ENCODE measurements around the gene ACACB. TPM values are rescaled to one million over a fixed set of nuclear protein-coding genes. Genes with fewer than 3 reads are reported as not detected.

ACACB gene
- total and polyA plus RNA-seq, 11 donors = 29.9 to 176 (median 119) TPM

DNA sequence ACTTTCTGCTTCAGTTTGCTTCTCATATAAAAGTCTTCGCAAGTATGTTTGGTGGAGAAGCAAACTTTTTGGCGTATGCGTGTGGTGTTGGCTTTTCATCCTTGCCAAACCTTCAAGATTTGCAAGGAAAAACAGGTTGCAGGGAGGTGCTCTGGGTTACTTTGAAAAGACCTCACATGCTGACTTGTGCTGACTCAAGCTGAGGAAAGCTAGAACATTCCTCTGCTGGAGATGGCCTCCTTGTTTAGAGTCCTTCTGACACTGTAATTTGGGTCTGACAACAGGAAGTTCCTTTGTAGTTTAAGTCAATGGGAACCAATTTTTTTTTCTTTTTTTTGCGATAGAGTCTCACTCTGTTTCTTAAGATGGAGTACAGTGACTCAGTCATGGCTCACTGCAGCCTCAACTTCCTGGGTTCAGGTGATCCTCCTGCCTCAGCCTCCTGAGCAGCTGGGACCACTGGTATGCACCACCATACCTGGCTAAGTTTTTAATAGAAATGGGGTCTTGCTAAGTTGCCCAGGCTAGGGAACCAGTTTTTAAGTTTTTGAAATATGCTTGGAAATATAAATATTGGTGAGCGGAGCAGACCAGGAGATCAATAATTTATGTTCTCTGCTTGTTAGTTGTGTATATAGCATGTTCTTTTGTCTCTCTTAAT, 2.6 kb upstream of the ACACB start:
- no peak overlapping the region for H3K4me3 ChIP-seq

GRCh38 chr12:109114644-109115043, 1.7 kb upstream of the ACACB start:
- ATAC-seq (no peak), DNase-seq (no peak)
- H3K36me3 ChIP-seq = peaks cover 0 to 9% (median 4%) of the 10 kb centered on the region in 9 donors
- H3K4me1 ChIP-seq = peaks cover 10 to 90% (median 69%) of the 10 kb centered on the region in 12 donors
- TF ChIP-seq CTCF (IDR thresholded peaks at IDR 0.05) (no peak), POLR2A (IDR thresholded peaks at IDR 0.05) (no peak)
- 72 to 79% (median 78%) methylated on average over 2 of the region's 2 CpGs for WGBS, 4 donors
- no peaks in the 10 kb centered on the region for H3K27me3 ChIP-seq
- H3K4me3 ChIP-seq = peak overlapping the region in 1 of 12 donors; percentile 3
- no peaks in the 10 kb centered on the region for H3K9me3 ChIP-seq
- H3K27ac ChIP-seq = peak overlapping the region; percentile 85 to 99 (median 93)
- intact Hi-C loops (cut with DNase I) = loop anchor here in 6 of 10 donors (5.0 to 10.0 kb wide), 4 partner anchors 38 to 270 kb away; no protein-coding TSS in a partner anchor

More for the DNA sequence above, 2.6 kb upstream of the ACACB start:
- Histone ChIP-seq H3K27ac (peak overlapping the region in 11 of 12 donors; percentile 85 to 99 (median 93)), H3K4me1 (peaks cover 10 to 82% (median 61%) of the 10 kb centered on the region in 12 donors), H3K36me3 (peaks cover 0 to 15% (median 6%) of the 10 kb centered on the region in 9 donors), H3K9me3 (no peaks in the 10 kb centered on the region), H3K27me3 (no peaks in the 10 kb centered on the region)
- intact Hi-C loops (cut with DNase I) = loop anchor here in 6 of 10 donors (5.0 to 10.0 kb wide), 4 partner anchors 39 to 271 kb away; no protein-coding TSS in a partner anchor
- ATAC-seq (no peak), DNase-seq (no peak)
- TF ChIP-seq POLR2A (IDR thresholded peaks at IDR 0.05) = no peak
- TF ChIP-seq CTCF (IDR thresholded peaks at IDR 0.05) = no peak
- WGBS, 4 donors = 84 to 92% (median 88%) methylated on average over 5 of the region's 5 CpGs

- intact Hi-C loops (cut with DNase I) = loop anchor here in 4 of 10 donors (10.0 kb wide), 2 partner anchors 49 to 269 kb away; no protein-coding TSS in a partner anchor
- TF ChIP-seq CTCF (IDR thresholded peaks at IDR 0.05) (no peak), POLR2A (IDR thresholded peaks at IDR 0.05) (no peak)
- Histone ChIP-seq H3K4me3 (peak overlapping the region in 3 of 12 donors; percentile 3 to 54 (median 38)), H3K27ac (peak overlapping the region; percentile 85 to 99 (median 93)), H3K9me3 (no peaks in the 10 kb centered on the region), H3K36me3 (peaks cover 0 to 3% (median 0%) of the 10 kb centered on the region in 9 donors), H3K4me1 (peaks cover 10 to 92% (median 73%) of the 10 kb centered on the region in 12 donors), H3K27me3 (no peaks in the 10 kb centered on the region)
- 37 to 47% (median 41%) methylated on average over 3 of the region's 3 CpGs for WGBS, 4 donors
- DNase-seq (no peak), ATAC-seq (no peak)
These were observed 1.0 kb upstream of the ACACB start for GRCh38 chr12:109115404-109115757.

DNA sequence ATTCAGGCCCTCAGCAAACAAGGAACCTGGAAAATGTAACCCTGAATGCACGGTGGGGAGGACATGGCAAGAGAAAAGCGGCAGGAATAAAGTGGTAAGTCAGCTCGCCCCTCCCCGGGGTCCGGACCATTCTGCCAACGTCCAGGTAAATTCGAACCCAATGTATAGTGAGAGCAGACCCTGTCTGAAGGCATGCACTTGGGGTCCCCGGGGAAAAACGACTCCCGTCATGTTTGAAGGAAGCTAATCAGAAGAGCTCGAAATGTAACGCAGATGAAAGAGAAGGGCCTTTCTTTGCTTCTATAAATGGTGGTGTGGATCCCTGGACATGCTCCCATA, 193 bp downstream of the ACACB start:
- intact Hi-C loops (cut with DNase I) = loop anchor here in 7 of 10 donors (1.0 to 10.0 kb wide), 7 partner anchors 14 to 268 kb away; no protein-coding TSS in a partner anchor
- peak overlapping the region; percentile 85 to 99 (median 93) for H3K27ac ChIP-seq
- H3K9me3 ChIP-seq = no peaks in the 10 kb centered on the region
- 44 to 57% (median 48%) methylated on average over 12 of the region's 12 CpGs for WGBS, 4 donors
- H3K4me3 ChIP-seq = peak overlapping the region; percentile 18 to 54 (median 44)
- peaks cover 0 to 3% (median 0%) of the 10 kb centered on the region in 9 donors for H3K36me3 ChIP-seq
- no peak for ATAC-seq
- no peak for DNase-seq
- H3K4me1 ChIP-seq = peaks cover 10 to 97% (median 71%) of the 10 kb centered on the region in 12 donors
- H3K27me3 ChIP-seq = no peaks in the 10 kb centered on the region
- TF ChIP-seq POLR2A (IDR thresholded peaks at IDR 0.05) (peak; percentile 28 to 46), CTCF (IDR thresholded peaks at IDR 0.05) (no peak)

Data from heart left ventricle (tissue), 16 donors.